NCI-H2029 treated with DMSO at 0.1 percent for 48 hours (cell line): ENCODE data around the gene CTDP1.

Experiments
- DNase-seq: peaks from one replicate; lab custom pipeline; 2025; lab: John Stamatoyannopoulos, UW

The CTDP1 gene

GRCh38 chr18:79784071-79784913 lies 104.7 kb downstream of the CTDP1 start:
- no peak for DNase-seq

DNA sequence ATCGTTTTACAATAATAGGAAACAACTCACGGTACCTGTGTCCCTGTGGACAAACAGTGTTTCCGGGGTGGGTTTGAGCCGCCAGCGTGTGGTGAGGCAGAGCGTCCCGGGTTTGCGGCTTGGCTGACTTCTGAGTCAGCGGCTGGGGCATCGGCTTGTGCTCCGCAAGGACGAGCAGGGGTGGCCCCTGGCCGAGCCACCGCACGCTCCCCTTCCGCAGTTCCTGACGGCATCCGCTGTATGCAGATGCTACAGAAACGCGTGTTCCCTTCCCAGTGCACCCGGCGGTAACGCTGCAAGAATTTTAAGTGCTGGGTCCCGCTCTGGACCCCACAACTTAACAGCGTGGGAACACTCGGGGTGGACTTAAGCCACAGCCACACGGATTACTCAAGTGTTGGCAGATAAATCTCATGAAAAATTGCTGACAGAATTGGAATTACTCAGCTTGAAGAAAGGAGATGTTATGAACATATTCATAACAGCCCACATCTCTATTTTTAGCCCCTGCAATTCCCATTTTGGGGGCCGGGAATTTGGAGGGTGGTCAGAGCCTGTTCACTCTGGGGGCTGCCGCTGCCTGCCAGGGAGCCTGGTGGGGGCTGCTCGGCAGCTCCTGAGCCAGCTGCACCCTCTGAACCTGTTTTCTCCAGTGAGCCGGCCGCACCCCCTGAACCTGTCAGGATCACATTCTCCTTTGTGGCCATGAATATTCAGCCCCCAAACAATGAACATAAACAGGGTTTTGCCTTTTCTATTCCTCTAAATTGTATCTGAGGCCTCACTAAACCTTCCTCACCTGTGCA lies 105.6 kb downstream of the CTDP1 start:
- DNase-seq, result no peak

GRCh38 chr18:79785831-79786230 lies 106.2 kb downstream of the CTDP1 start:
- DNase-seq, result no peak

- no peak for DNase-seq
Measured at GRCh38 chr18:79786304-79786703, 106.7 kb downstream of the CTDP1 start.

DNA sequence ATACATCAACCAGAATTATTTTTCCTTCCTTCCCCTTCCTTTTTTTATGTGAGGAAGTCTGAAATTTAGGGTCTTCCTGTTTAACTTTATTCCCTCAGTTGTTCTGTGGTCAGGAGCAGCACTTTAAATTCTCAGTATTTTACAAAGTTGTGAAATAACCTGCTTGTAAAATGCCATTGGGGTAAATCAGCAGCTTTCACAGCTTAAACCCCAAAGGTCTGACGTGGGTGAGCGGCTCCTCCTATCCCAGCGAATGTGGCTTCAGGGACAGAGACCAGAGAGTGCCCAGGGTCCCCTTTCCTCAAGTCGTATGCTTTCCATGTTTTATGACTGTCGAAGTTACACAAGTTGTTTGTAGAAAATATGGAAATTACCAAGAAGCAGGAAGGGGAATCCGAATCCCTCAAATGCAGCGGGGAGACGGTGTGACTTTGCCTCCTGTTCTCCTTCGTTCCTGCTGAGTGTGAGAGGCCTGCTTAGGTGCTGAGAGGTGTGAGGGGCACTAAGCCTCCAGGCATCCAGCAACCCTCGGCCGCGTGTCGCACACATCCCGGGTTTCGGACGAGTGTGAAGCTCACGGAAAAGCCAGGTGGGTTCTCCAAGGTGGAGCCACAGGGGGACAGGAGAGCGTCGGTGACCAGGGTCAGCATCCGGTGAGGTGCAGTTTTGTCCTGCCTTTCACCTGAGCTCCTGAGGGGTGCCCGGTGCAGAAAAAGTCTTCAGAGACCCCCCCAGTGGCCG lies 107.4 kb downstream of the CTDP1 start:
- no peak for DNase-seq

DNA sequence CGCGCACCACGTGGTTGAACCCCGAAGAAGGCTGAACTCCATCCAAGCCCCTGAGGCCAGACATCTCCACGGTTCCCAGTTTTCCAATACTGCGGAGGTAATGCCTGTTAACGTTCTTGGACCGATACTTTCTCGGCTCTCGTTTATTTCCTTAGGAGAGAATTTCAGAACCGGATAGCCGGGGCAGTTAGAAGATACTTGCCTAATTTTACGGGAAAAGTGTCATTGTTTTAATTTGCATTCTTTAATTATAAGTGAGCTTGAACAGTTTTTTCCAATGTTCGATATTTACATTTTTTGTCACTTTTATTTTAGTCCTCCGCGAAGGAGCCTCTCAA lies 107.9 kb downstream of the CTDP1 start:
- no peak for DNase-seq

DNA sequence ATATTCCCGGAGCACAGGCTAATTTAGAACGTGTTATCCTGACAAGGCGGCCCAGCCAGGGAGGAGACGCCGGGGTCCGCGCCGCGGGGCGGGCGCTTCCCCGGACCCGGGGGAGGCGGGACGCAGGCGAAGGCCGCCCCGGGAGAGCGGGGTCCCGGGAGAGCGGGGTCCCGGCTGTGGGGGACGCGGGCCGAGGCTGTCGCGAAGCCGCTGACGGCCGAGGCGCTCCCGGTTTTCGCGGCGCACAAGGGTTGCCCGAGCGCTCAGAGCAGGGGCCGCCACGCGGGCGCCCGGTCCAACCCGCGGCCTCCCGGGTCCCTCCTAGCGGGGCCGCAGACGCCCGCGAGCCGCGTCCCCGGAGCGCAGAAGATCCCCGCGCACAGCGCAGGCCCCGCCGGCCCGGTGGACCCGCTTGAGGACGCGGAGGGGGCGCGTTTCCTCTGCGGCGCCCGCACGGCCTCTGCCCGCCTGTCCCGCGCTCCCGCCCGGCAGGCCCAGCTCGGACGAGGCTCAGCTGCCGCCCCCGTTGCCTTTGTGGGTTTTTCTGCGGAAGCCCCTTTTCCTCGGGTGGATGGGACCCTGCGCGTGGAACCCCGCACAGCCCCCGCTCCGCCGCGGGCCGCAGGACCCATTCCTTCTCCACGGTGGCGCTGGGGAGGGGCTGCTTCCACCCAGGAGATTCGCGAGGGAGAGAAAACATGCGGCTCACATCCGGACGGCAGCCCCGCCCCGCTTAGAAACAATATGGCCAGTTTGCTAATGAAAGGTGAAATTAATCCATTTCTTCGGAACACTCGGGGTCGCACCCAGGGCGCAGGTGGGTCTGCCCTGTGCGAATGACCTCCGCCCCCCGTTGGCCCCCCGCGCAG lies 108.5 kb downstream of the CTDP1 start:
- no peak for DNase-seq

DNA sequence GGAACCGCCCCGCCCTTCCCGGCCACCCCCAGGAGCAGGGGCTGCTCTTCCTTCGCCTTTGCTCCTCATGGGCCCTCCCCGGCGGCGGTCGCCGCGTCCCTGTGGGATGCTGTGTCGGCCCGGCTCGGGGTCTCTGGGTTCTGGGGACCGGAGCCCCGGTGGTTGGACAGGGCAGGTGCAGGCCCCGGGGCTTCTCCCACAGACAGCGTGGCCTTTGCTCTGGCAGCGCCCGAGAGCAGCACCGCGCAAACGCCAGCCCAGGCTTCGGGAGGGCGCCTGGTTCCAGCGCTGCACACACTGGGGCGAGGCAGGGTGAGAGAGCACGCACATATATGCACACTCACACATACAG lies 109.1 kb downstream of the CTDP1 start:
- no peak for DNase-seq

GRCh38 chr18:79789091-79789891 lies 109.7 kb downstream of the CTDP1 start:
- no peak for DNase-seq

GRCh38 chr18:79789901-79790890 lies 110.6 kb downstream of the CTDP1 start:
- DNase-seq, result no peak

GRCh38 chr18:79790996-79791972 lies 111.7 kb downstream of the CTDP1 start:
- DNase-seq, result no peak

DNA sequence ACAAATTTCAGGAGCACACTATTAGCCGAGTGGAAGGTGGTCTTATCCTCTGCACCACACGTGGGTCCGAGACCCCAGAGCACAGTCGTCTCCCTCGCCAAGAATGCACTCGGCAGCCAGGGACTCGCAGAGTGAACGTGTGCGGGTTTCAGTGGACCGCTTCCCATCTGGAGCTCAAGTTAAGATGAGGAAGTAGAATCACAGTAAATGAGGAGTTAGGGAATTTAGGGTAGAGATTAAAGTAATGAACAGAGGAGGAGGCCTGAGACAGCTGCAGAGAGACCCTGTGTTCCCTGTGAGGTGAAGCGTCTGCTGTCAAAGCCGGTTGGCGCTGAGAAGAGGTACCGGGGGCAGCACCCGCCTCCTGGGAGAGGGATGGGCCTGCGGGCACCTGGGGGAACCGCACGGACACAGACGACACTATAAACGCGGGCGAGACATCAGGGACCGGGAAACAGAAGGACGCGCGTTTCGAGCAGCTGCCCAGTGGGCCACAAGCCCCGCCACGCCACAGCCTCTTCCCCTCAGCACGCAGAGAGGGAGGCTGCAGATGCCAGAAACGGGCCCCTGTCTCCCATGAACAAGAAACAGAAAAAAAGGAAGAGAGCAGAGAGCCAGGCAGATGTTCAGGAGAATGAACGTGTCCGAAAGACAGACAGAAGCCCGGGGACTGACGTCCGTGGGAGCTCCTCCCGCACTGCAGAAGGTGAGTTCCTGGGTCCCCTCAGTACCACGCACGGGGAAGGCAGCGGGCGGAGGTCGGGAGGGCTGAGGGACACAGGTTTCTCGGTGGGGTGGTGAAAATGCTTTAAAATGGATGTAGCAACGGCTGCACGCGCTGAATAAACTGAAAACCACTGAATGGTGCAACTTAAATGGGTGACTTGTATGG lies 112.7 kb downstream of the CTDP1 start:
- DNase-seq, result no peak

- no peak for DNase-seq
Measured at GRCh38 chr18:79792988-79793355, 113.4 kb downstream of the CTDP1 start.

DNA sequence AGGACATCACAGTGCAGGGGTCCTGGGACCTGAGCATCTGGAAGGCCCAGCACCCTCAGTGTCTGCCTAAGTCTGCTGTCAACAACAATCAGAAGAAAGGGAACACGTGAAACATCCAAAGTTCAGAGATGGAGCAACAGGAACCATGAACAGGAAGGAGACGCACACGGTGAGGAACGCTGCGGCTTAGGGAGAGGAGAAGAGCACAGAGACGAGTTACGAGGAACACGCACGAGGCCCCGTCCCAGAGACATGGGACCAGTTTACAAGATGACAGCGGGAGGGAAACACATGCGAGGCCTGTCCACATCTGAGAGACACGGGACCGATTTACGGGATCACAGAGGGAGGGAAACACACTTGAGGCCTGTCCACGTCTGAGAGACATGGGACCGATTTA lies 115.2 kb downstream of the CTDP1 start:
- DNase-seq, result no peak

DNA sequence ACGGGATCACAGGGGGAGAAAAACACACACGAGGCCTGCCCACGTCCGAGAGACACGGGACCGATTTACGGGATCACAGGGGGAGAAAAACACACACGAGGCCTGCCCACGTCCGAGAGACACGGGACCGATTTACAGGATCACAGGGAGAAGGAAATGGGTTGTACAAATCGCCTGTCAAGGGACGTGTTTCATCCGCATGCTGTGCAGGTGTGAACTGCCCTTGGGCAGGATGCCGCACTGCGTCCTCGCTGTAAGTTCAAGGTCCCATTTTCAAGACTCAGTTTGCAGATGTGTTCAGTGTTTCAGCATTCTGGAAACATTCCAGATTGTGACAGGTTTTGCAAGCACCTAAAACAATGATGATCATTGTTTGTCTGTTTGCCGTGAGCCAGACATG lies 115.8 kb downstream of the CTDP1 start:
- DNase-seq, result no peak

GRCh38 chr18:79796016-79796415 lies 116.4 kb downstream of the CTDP1 start:
- DNase-seq, result no peak
